Activated CD4-positive, alpha-beta T cell treated with anti-CD3 and anti-CD28 coated beads, Interleukin-2, amount 50 U/mL, for 24 hours (primary cell): ENCODE measurements around the gene ARHGAP5.
"Not testable (repeated sequence)": the region's sequence is repeated elsewhere in the genome, so short reads cannot be mapped to it uniquely, and the experiment has no call there.

ENCODE experiments used
- DNase-seq, 2 donors: peaks; one replicate each; pipeline ENCODE4 v3.0.0-alpha.2; 2020; ENCODE audit warnings: low read depth in 1 of 2, low spot score in 1 of 2

The ARHGAP5 gene

GRCh38 chr14:32104803-32105202, 27.7 kb downstream of the ARHGAP5 start:
- no peak for DNase-seq

GRCh38 chr14:32109676-32110547, 32.8 kb downstream of the ARHGAP5 start:
- DNase-seq = no peak

- DNase-seq = no peak
Observed at GRCh38 chr14:32110548-32110896, 33.4 kb downstream of the ARHGAP5 start.

- DNase-seq = no peak
Observed at GRCh38 chr14:32121536-32121935, 44.4 kb downstream of the ARHGAP5 start.

- DNase-seq = no peak
Observed at GRCh38 chr14:32121948-32122347, 44.8 kb downstream of the ARHGAP5 start.

GRCh38 chr14:32126899-32127730, 50.0 kb downstream of the ARHGAP5 start:
- not testable (repeated sequence) for DNase-seq

- DNase-seq = not testable (repeated sequence)
Observed at GRCh38 chr14:32127731-32128654, 50.9 kb downstream of the ARHGAP5 start.

- no peak for DNase-seq
Observed at GRCh38 chr14:32128703-32129102, 51.6 kb downstream of the ARHGAP5 start.

GRCh38 chr14:32129124-32129523, 52.0 kb downstream of the ARHGAP5 start:
- no peak for DNase-seq

GRCh38 chr14:32131689-32132088, 54.6 kb downstream of the ARHGAP5 start:
- not testable (repeated sequence) for DNase-seq

- DNase-seq = no peak
Observed at GRCh38 chr14:32134448-32135097, 57.5 kb downstream of the ARHGAP5 start.

- no peak for DNase-seq
Observed at GRCh38 chr14:32136027-32136825, 59.1 kb downstream of the ARHGAP5 start.

GRCh38 chr14:32137313-32137712, 60.2 kb downstream of the ARHGAP5 start:
- DNase-seq = no peak

- DNase-seq = no peak
Observed at GRCh38 chr14:32137892-32138291, 60.8 kb downstream of the ARHGAP5 start.

- DNase-seq = no peak
Observed at GRCh38 chr14:32142341-32142740, 65.2 kb downstream of the ARHGAP5 start.

- no peak for DNase-seq
Observed at GRCh38 chr14:32142754-32143437, 65.8 kb downstream of the ARHGAP5 start.

- DNase-seq = no peak
Observed at GRCh38 chr14:32150392-32150791, 73.3 kb downstream of the ARHGAP5 start.

- DNase-seq = no peak
Observed at GRCh38 chr14:32166029-32166428, 88.9 kb downstream of the ARHGAP5 start.

GRCh38 chr14:32166924-32167323, 89.8 kb downstream of the ARHGAP5 start:
- no peak for DNase-seq
